HEK293 (cell line): ENCODE data around the gene PHF21A.
"Not testable (repeated sequence)": the region's sequence is repeated elsewhere in the genome, so short reads cannot be mapped to it uniquely, and the experiment has no call there.

Experiments
- CTCF ChIP-seq: fragments of 450-650 bp; formaldehyde crosslinking; IDR thresholded peaks from 2 replicates; pipeline ENCODE4 v1.5.1; 2016; ENCODE audit warnings: missing biosample characterization, missing genetic modification characterization
- HOXD13 ChIP-seq: sonication (generic); formaldehyde crosslinking; IDR thresholded peaks from 2 replicates; pipeline ENCODE4 v1.8.0; 2022; ENCODE audit warnings: missing genetic modification reagents, borderline replicate concordance
- PATZ1 ChIP-seq: fragments of 450-650 bp; formaldehyde crosslinking; IDR thresholded peaks from 2 replicates; pipeline ENCODE4 v1.5.1; 2016; ENCODE audit warnings: missing biosample characterization, missing genetic modification characterization
- REST ChIP-seq: fragments of 450-650 bp; formaldehyde crosslinking; IDR thresholded peaks from 2 replicates; pipeline ENCODE4 v1.5.1; 2016; ENCODE audit warnings: missing biosample characterization, missing genetic modification characterization
- ZBTB20 ChIP-seq: fragments of 450-650 bp; formaldehyde crosslinking; IDR thresholded peaks from 2 replicates; pipeline ENCODE4 v1.5.1; 2016; ENCODE audit warnings: missing biosample characterization, missing genetic modification characterization
- ZNF24 ChIP-seq: fragments of 450-650 bp; formaldehyde crosslinking; IDR thresholded peaks from 2 replicates; pipeline ENCODE4 v1.5.1; 2016; ENCODE audit warnings: missing biosample characterization, missing genetic modification characterization
- ZNF274 ChIP-seq, 2 experiments: fragments of 200-500 bp in 1 of 2; fragments of 450-650 bp in 1 of 2; sonication (Bioruptor generic) in 1 of 2; formaldehyde crosslinking in 1 of 2; IDR thresholded peaks; 2 replicates each; pipeline versions ENCODE4 v1.5.1 to v1.6.1; 2014 to 2016; ENCODE audit warnings: borderline replicate concordance in 1 of 2, inconsistent platforms in 1 of 2, low read length in 1 of 2, missing biosample characterization in 1 of 2, missing genetic modification characterization in 1 of 2
- ZNF335 ChIP-seq: fragments of 450-650 bp; formaldehyde crosslinking; conservative IDR thresholded peaks from 2 replicates; pipeline ENCODE4 v1.5.1; 2016; ENCODE audit warnings: missing biosample characterization, missing genetic modification characterization
- ZNF404 ChIP-seq: fragments of 450-650 bp; formaldehyde crosslinking; IDR thresholded peaks from 2 replicates; pipeline ENCODE4 v1.5.1; 2017; ENCODE audit warnings: missing biosample characterization, missing genetic modification characterization
- ZNF426 ChIP-seq: fragments of 450-650 bp; formaldehyde crosslinking; IDR thresholded peaks from 2 replicates; pipeline ENCODE4 v1.5.1; 2017; ENCODE audit warnings: missing biosample characterization, missing genetic modification characterization, mild to moderate bottlenecking, inconsistent platforms, moderate library complexity
- ZNF639 ChIP-seq: fragments of 450-650 bp; formaldehyde crosslinking; IDR thresholded peaks from 2 replicates; pipeline ENCODE4 v1.5.1; 2016; ENCODE audit warnings: missing biosample characterization, missing genetic modification characterization
- ZNF792 ChIP-seq: fragments of 450-650 bp; formaldehyde crosslinking; IDR thresholded peaks from 2 replicates; pipeline ENCODE4 v1.5.1; 2016; ENCODE audit warnings: missing biosample characterization, missing genetic modification characterization
- ZSCAN23 ChIP-seq: fragments of 450-650 bp; formaldehyde crosslinking; IDR thresholded peaks from 2 replicates; pipeline ENCODE4 v1.5.1; 2016; ENCODE audit warnings: missing biosample characterization, missing genetic modification characterization
- ZSCAN5A ChIP-seq: fragments of 450-650 bp; formaldehyde crosslinking; IDR thresholded peaks from 2 replicates; pipeline ENCODE4 v1.5.1; 2016; ENCODE audit warnings: missing biosample characterization, missing genetic modification characterization

GRCh38 chr11:46116712-46117037, 4.6 kb downstream of the PHF21A start:
- TF ChIP-seq ZBTB20 (tag by site-specific recombination); ZSCAN5A (tag by site-specific recombination); REST (tag by site-specific recombination); ZNF274 (IDR thresholded peaks at IDR 0.05; ENCODE audit: low read length); ZNF274 (tag by site-specific recombination; IDR thresholded peaks at IDR 0.05; ENCODE audit: borderline replicate concordance); ZNF639 (tag by site-specific recombination); PATZ1; CTCF (tag by site-specific recombination); HOXD13 (CRISPR knock-in tag); ZNF792; ZNF24 (tag by site-specific recombination); ZNF404; ZSCAN23 (tag by site-specific recombination); ZNF426 (tag by site-specific recombination): not testable (repeated sequence)
- peak; percentile 71 for TF ChIP-seq ZNF335 (tag by site-specific recombination)
